HG03060 (cell line): ENCODE measurements around the gene CHST11.

ENCODE experiments used
- ATAC-seq: cut with Tn5 transposase; IDR thresholded peaks from one replicate; pipeline ENCODE4 v1.9.1; 2021; ENCODE audit warnings: low read depth, moderate number of reproducible peaks; ENCODE audit not compliant: unreplicated experiment

Gene CHST11

DNA sequence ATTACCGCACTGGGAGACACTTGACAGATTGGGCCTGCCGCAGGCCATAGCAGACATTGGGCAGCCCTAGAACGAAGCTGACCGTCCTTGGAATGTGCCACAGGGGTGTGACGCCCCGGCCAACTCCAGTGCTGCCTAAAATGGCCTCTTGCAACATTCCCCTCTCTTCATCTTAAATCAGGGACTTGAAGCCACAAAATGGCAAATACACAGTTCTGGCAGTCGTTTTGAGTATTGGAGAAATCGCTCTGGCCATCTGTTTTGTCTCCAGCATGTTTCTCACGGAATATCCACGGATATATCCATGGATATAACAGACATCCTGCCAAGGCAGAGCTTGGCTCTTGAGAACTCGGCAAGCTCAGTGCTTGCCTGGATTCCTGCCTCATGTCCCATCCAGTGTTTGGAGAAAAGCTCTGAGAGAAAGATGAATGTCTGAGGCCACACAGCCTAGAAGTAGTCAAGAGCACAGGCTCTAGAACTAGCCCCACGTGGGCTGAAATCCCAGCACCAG, 158.4 kb downstream of the CHST11 start:
- no peak for ATAC-seq

DNA sequence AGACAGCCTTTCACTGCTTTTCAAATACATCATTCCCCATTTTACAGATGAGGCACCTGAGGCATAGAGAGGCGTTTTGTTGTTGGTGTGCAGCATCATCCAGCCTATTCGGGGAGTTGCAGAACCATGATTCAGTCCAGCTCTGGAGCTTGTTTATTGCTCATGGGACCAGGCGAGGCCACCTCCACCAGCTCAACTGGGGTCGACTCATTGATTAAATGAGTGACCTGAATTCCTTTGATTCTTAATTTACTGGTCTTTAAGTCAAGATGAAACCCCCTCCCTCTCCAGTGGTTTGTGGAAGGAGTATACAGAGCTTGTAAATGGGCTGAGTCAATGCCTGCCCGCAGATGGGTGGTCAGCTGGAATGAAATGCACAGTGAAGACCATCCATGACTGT, 161.9 kb downstream of the CHST11 start:
- ATAC-seq: no peak

DNA sequence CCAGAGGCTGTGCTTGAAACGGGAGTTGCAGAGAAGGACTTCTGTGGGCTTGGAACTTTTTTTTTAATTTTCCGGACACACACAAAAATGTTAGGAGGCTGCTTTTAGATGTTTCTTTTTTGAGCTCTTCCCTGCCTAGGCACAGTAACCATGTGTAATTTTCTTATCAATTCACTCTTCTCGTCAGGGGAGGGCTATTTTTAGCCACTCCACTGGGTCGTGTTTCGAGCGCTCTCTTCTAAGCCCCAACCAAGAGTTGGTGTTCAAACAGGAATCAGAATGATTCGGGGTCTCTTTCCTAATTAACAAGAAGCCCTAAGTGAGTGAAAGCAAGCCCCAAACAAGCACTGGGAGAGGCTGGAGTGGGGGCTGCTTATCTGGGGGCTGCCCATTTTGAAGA, 162.6 kb downstream of the CHST11 start:
- no peak for ATAC-seq

DNA sequence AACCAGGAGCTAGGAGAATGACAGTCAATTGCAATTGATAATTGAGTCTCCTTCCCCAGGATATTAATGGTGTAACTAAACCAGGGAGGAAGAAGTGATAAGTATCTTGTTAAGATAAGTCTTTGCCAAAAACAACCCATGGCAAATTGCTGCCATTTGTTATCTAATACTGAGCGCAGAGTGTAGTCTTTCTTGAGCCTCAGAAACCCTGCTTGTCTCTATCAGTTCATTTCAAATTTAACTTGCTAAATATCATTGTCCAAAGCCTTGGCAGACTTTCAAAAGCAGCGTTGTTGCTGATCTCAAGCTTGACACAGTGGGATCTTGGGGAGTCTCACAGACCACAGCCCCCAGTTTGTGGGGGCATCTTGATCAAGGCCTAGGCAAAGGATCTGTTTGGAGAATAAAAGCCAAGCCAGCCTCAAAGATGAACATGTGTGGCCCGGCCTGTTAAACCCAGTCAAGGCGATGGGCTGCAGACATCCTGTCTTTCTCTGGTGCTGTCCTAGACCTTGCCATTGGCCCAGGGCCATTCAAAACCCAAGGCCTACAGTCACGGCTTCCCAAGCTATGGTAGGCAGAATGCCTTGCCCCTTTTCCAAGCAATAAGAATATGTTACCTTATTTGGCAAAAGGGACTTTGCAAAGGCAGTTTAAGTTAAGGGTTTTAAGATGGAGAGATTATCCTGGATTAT, 164.2 kb downstream of the CHST11 start:
- no peak for ATAC-seq

DNA sequence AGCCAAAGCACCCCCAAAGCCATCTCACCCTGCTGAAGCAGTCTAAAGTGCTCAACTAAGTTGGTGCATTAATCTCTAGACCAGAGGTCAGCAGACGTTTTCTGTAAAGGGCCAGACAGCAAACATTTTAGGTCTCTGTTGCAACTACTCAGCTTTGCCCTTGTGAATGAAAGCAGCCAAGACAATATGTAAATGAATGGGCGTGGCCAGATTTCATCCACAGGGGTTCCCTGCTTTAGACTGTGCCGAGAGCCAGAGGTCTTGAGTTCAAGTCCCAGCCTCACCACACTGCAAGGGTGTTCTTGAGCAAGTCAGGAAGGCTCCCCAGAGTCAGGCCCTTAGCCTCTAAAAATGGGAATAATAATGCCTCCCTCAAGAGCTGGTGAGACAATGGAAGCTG, 166.2 kb downstream of the CHST11 start:
- no peak for ATAC-seq

DNA sequence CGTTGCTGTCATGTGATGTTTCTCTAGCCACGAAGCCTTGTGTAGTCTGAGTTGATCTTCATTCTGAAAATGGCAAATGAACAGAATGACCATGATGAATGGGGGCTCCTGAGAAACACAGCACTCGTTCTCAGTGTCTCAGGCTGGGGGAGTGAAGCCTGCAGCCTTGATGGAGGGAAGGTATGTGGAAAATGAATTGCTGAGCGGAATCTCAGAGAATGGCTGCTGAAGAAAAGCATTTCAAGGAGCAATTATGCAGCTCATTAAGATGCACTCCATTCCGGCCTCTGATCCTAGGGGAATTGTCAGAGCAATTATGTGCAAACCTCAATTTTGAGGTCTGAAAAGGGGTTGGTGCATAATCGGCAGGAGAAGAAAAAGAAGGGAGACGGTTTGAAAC, 167.1 kb downstream of the CHST11 start:
- no peak for ATAC-seq

DNA sequence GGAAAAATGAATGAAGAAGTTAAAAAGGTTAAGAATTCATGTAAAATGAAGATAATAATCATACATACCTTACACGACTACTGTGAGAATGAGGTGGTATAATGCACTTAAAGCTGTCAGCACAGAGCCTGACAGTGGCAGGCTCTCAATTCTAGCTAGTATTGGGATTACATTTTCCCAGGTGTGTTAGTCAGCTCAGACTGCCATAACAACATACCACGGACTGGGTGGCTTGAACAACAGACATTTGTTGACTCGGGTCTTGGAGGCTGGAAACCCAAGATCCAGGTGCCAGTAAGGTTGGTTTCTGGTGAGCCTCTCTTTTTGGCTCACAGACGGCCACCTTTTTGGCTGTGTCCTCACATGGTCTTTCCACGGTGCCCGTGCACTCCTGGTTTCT, 167.8 kb downstream of the CHST11 start:
- ATAC-seq: no peak

DNA sequence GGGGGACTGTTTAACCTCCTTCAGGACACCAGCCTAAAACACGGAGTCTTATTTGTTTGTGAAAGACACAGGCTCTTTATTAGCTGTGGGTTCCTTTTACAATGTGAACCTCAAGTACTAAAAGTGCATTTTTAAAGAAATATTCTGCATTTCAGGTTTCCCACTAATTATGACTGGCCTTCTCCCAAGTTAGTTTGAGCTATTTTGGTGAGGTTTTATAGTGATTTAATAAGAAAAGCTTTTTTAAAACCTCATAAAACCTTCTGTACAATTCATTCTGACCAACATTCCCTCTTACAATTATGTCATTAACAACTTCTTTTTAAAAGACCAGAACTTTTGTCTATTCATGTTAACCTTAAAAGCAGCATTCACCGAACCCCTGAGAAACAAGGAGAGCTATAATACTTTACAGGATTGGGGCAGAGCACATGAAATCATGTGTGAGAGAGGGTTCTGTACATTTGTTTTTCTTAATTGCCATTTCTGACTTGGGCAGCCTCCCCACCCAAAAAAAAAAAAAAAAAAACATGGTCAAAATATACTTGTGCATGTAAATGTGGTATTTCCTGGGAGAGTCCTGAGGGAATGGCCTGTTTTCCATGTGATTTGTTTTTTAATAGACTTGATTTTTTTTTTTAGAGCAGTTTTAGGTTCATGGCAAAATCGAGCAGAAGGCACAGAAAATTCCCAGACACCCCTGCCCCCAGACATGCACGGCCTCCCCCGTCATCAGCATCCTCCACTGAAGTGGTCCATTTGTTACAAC, 169.5 kb downstream of the CHST11 start:
- ATAC-seq: no peak

DNA sequence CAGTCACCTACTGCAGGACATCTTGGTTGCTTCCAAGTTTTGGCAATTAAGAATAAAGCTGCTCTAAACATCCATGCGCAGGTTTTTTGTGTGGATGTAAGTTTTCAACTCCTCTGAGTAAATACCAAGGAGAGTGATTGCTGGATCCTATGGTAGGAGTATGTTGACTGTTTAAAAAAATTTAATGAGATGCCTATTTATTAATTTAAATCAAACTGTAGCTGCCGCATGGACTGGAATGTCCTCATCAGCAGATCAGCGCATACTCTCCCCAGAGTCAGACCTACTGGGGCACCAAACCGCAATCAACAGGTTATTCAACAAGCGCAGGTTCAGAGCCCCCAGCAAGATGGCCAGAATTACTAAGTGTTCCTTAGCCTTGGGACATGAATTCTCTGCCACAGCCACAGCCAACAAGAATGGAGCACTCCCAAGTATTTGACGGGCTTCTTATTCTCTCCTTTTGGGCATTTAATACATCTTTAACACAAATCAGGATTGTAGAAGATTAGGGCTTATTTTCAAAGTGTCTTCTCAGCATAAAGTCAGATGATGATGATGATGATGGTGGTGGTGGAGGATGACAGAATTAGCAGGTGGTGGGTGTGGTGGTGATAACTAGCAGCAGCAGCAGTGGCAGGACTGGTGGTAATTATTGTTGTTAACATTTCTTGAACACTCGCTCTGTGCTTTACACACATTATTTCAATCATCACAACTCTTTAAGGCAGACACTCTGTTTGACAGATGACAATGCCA, 170.7 kb downstream of the CHST11 start:
- no peak for ATAC-seq

DNA sequence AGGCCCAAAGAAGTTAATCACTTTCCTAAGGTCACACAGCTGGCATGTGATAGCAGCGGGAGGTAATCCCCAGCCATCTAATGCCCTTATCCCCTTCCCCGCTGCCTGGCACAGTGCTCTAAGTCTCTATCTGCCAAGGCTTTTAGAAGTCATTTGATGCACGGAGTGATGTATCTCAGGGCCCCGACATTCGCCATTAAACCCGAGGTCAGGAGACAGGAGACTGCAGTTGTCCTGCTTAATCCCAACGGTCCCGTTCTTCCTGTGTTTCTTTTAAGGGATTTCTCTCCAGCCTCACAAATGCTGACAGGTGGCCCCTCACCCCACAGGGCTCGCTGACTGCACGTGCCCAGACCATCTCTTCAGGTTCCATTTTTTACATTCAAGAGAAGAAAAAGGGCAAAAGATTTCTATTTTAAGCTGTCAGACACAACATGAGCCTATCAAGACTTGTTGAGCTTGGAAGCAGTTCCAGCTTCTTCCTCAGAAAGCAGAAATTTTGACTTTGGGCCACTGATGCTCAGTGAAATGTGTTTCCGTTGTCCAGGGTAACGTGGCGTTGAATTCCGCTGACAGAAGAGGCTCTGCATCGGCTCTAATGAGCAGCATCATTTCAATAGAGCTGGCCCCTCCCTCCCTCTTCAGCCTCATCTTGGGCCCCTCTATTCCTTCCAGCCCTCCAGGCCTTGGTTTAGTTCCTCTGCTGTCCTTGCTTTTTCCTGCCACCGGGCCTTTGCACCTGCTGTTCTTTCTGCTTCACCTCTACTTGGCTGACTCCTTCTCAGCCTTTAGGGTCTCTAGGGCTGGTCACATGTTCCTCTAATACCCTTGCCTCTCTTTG, 171.5 kb downstream of the CHST11 start:
- no peak for ATAC-seq

DNA sequence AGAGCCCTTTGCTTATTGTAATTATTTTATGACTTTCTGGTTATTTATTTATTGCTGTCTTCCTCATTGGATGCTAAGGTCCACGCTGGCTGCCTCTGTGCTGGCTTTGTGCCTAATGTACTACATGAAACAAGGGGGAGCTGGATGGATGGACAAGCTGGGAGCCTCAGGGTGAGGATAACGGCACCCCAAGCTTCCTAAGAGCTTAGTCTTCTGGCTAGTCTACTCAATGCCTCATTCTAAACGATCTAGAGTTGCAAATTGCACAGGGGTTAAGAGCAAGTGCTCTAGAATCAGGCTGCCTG, 172.0 kb downstream of the CHST11 start:
- ATAC-seq: no peak

DNA sequence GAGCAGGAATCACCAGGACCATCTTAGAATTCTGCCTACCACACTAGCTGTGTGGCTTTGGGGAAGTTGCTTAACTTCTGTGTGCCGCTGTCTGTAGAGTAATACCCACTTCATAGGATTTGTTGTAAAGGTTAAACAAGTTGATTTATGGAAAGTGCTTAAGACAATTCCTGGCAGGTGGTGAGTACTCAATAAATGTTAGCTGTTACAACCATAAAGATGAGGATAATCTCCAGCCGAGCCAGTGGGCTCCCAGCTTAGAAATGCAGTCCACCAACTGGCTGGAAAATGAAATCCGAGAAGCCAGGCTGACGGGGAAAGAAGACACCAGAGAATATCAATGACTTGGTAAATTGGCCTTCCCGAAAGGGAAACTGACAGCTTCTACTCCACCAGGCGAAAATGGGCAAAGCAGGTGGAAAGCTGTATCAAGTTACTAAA, 173.5 kb downstream of the CHST11 start:
- no peak for ATAC-seq

DNA sequence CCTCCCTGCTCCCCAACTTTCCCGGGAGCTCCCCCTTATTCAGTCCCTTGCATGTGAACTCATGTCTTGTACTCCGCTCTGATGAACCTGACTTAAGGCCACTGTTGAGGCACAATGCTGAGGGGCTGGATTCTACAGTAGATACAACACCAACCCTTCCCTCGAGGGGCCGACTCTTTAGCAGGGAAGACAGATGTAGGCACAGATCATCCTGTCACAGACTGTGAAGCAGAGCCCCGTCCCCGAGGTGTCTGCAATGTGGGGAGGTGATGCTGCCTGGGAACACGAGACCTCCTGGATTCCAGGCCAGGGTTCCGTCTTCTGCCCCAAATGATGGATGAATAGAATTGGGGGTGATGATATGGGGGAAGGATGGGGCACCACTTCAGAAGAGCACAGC, 175.1 kb downstream of the CHST11 start:
- ATAC-seq: no peak

DNA sequence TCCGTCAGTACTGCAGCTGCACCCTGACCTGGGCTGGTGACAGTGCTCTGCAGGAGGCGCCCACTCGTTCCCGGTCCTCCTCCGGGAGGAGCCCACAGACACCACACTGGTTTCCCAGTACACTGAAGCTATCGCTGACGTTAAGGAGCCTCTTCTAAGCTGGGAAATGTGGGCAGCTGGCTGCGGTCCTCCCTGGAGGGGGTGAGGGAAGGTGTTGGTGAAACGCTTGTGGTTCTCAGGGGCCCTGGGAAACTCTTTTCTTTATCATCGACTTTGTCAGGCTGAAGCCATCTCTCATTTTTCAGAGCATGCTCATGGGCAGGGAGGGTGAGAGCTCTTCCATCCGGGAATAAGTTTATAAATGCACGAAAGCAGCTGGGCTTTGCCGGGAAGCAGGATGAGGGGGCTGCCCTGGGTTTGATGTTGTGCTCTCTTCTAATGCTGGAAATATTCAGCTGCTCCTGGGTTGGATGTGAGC, 176.0 kb downstream of the CHST11 start:
- no peak for ATAC-seq

DNA sequence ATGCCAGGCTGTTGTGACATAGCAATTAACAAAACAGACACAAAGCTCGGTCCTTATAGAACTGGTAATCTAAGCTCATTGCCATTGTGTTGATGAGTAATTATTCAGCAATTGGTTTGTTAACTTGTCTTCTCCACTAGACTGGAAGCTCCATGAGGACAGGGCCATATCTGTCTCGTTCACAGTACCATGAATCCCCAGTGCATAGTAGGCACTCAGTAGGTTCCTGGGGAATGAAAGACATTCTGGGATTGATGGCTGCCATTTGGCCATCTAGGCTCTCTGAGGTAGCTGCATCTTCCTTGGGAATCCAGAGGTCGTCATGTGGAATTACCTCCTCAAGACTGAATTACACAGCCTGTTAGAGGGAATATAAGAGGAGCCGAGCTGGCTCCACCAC, 177.3 kb downstream of the CHST11 start:
- ATAC-seq: no peak

DNA sequence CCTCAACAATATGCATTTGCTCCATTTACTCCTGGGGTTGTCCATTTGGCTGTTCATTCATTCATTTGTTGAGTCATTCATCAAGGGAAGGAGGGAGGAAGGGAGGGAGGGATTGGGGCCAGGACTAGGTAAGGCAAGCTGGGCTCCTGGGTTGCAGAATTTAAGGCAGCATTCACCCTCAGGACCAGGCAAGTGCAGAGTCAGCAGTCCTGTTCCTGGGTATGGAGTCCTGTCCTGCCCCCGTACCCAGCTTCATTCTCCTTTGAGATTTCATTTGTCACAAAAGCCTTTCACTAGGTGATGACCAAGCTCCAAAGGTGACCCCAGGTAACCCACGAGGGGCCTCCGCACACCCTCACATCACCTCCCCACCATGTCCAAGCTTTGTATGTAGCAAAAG, 178.1 kb downstream of the CHST11 start:
- no peak for ATAC-seq

DNA sequence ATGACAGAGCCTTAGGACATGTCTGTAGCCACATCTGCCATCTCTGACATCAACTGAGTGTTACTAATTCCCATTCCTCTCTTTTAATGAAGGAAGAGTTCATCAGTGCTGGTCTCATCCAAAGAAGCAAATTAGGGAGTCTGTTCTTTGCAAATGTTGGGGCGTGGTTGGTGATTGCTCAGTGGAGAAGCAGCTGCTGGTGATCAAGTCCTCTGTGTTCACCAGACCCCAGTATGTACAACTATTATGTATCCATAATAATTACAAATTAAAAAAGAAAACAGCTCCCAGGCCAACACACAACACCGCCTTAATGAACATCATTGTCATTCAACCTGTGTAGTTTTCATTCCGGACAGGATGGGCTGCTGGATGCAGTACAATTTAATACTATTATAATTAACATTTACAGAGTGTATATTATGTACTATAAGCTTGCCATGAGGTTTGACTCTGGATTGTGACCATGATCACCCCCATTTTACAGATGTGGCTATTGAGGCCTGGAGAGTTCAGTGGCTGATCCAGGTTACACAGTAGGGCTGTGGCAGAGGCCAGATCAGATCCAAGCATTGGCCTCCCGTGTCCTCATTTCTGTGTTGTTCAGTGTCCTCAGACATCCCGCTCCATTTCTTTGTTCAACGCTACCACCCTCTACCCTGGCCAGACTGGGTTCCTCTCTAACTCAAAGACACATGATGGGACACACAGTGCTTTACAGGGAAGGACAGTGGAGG, 179.0 kb downstream of the CHST11 start:
- no peak for ATAC-seq

DNA sequence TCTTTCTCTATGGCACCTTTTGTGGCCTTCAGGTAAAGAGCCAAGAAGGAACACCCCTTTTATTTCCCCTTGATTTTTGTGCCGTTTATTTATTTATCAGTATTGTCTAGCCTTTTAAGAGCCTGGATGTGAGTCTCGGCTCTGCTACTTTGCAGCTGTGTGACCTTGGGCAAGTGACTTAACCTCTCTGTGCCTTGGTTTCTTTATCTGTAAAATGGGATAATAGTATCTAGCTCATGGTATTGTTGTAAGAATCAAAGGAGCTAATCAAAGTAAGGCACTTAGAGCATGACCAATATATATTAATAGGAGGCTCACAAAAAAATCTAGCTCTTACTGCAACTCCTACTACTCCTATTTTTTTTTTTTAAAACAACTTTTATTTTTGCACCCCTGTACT, 179.7 kb downstream of the CHST11 start:
- no peak for ATAC-seq

DNA sequence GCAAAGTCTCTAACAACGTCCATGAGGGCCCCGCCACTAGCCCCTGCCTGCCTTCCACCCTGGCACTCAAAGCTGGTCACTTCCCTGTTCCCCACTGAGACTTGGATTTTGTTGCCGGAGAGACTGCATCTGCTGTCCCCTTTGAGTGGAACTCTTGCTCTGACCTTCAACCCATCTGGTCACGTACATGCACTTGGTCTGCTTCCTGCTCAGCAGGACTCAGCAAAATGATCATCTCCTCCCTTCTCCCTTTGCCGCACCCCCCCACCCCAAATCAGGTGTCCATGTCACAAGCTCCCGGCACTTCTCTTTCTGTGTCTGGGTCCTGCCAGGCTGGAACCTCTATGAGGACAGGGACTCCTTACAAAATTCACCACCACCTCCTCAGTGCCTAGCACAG, 180.9 kb downstream of the CHST11 start:
- no peak for ATAC-seq
